ENCODE data around the gene GLT1D1.

GLT1D1 gene

GRCh38 chr12:128856035-128856790 is 2.9 kb downstream of the GLT1D1 start:
- FAIRE-seq: no peak

DNA sequence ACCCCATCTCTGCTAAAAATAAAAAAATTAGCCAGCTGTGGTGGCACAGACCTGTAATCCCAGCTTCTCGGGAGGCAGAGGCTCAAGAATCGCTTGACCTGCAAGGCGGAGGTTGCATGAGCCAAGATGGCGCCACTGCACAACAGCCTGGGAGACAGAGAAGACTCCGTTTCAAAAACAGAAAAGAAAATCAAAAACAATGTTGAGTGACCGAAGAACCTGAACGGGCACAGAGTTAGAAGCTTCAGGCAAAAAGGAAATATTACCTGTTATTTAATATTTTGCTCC is 3.5 kb downstream of the GLT1D1 start:
- FAIRE-seq: no peak

GRCh38 chr12:128857133-128857763 is 4.0 kb downstream of the GLT1D1 start:
- no peak for FAIRE-seq

DNA sequence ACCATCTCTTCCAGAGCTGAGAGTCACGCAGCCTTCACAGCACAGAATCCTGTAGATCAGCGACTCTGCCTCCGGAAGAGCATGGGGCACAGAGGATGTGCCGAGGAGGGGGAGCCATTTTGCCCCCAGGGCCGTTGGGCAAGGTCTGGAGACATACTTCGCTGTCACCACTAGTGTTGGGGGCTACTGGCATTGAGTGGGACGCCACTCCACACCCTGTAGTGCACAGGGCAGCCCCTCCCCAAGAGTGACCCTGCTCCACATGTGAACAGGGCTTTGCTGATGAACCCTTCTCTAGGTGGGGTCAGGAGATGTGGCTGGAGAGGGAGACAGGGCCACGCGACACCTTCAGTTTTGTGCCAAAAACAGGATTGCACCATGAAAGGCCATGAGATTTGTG is 6.0 kb downstream of the GLT1D1 start:
- FAIRE-seq: no peak

DNA sequence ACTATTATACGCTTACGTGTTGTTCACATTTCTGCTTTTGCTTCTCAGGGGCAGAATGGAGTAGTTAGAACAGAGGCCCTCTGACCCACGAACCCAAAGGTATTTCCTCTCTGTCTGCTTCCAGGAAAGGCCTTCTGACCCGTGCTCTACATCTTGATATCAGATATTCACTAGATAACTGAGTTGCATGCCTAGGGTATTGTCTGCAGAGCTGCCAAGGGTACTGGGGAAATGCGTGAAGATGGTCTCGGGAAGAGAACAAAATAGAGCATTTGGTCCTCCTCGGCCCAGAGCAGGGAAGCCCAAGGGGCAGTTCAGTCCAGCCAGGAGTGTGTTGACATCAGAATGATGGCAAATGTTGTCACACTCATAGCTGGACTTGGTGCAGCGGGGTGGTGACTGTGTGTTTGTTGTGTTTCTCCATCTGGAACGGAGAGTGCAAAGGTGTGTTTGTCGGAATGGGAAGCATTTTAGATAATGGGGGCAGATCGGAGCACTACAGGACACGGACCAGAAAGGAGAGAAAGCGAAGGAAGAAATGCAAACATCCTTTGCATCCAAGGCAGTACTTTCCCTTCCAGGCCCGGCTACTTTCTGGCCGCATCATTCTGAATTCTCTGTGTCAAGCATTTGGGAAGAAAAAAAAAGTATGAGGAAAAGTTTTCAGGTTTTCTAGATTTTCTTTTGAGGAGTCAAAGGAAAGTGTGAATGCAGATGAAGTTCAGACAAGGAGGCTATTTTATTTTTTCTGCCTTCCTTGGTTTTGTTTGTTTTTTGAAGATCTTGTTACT is 8.1 kb downstream of the GLT1D1 start:
- no peak for FAIRE-seq

DNA sequence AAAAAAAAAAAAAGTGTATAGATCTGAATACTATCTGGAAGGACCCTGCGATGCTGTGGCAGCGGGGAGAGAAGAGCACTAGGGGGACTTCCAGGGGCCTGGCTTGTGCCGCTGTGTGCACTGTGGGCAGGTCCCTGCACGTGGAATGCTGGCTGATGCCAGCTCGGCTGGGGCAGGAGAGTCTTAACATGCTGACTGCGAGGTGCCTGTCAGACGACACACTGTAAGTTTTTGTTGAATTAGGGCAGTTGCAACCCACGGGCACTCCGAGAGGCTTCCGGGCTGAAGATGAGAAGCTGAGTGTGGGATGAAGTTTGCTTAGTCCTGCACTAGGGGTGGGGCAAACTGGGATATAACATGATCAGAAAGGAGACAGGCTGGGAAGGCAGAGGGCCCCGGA is 10.7 kb downstream of the GLT1D1 start:
- no peak for FAIRE-seq

DNA sequence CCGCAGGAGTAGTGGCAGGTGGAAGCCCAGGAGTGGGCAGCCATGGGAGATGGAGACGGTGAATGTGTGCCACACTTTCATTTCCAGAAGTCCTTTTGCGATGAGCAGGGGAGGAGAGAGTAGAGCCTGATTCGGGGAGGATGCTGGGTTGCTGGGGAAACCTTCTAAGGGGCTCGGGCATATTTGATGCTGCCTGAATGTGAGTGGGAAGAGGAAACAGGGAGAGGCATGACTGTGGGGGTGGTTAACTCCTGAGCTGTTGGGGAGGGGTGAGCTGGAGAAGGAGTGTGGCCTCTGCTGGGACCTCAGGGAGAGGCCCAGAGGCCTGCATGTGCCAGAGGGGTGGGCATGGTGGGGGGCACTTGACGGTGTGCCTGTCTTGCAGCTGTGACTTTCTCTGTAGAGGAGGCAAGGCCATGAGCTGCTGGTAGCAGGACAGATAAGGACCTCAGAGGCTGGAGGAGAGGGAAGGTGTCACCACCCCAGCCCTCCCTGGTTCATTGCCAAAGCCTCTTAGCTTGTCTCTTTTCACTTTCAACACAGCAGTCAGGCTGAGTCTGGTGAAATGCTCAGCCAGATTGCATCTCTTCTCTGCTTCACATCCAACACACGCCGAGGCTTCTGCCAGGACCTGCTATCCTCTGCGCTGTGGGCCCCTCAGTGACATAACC is 11.4 kb downstream of the GLT1D1 start:
- FAIRE-seq: no peak

GRCh38 chr12:128867466-128867865 is 14.2 kb downstream of the GLT1D1 start:
- FAIRE-seq: no peak

GRCh38 chr12:128871516-128871892 is 18.2 kb downstream of the GLT1D1 start:
- FAIRE-seq: no peak

- no peak for FAIRE-seq
These were observed 19.0 kb downstream of the GLT1D1 start for GRCh38 chr12:128872303-128872702.

- no peak for FAIRE-seq
These were observed 23.3 kb downstream of the GLT1D1 start for GRCh38 chr12:128876559-128876958.

- no peak for FAIRE-seq
These were observed 26.9 kb downstream of the GLT1D1 start for GRCh38 chr12:128879898-128880764.

DNA sequence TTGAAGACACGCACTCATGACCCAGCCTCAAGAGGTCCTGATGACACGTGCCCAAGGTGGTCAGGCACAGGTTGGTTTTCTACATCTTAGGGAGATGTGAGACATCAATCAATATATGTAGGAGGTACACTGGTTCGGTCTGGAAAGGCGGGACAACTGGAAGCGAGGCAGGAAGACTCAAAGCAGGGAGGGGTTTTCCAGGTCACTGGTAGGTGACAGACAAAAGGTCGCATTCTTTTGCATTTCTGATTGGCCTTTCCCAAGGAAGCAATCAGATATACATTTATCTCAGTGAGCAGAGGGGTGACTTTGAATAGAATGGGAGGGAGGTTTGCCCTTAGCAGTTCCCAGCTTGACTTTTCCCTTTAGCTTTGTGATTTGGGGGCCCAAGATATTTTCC is 38.6 kb downstream of the GLT1D1 start:
- no peak for FAIRE-seq

GRCh38 chr12:128903236-128903635 is 50.0 kb downstream of the GLT1D1 start:
- no peak for FAIRE-seq

GRCh38 chr12:128905003-128905544 is 51.8 kb downstream of the GLT1D1 start:
- no peak for FAIRE-seq

GRCh38 chr12:128906485-128907137 is 53.3 kb downstream of the GLT1D1 start:
- no peak for FAIRE-seq

DNA sequence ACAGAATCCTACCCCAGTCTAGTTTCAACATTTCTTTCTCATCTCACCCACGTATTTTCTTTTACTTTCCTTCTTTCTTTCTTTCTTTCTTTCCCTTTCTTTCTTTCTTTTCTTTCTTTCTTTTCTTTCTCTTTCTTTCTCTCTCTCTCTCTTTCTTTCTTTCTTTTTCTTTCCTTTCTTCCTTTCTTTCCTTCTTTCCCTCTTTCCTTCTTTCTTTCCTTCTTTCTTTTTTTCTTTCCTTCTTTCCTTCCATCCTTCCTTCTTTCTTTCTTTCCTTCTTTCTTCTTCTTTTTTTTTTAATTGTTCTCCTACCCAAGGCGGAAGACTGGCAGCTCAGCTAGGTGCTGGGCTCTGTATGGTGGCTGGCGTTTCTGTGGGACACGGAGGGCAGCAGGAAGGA is 55.0 kb downstream of the GLT1D1 start:
- FAIRE-seq: no peak

DNA sequence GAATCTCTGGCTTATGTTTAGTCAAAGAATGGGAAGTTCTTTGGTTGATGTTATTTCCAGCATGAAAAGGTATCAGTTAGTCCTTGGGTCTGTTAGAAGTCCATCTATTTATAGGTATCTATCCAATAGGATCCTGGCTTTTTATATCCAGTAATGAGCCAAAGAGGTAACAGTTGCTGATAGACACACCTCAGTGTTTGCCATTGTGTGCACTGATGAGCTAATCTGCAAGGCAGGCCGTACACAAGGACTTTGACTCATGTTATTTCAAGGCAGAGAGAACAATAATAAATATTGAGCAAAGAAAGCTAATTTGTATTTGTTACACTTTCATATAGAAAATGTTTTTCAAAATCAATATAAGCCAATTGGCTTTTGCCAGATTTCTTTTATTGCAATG is 56.4 kb downstream of the GLT1D1 start:
- no peak for FAIRE-seq

DNA sequence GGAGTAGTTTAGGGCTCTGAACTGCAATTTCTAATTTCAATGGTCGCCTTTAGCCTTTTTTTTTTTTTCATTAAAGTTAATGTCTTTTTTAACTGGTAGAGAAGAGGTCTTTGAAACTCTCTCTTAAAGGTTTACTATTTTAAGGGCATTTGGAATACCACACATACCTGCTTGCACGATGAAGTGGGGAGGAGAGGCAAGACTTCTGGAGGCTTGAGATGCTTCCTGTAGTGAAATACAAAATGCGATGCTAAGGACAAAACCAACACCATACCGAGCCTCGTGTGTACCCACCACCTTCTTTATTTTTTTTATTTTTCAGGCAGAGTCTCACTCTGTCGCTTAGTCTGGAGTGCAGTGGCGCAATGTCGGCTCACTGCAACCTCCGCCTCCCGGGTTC is 57.4 kb downstream of the GLT1D1 start:
- no peak for FAIRE-seq

DNA sequence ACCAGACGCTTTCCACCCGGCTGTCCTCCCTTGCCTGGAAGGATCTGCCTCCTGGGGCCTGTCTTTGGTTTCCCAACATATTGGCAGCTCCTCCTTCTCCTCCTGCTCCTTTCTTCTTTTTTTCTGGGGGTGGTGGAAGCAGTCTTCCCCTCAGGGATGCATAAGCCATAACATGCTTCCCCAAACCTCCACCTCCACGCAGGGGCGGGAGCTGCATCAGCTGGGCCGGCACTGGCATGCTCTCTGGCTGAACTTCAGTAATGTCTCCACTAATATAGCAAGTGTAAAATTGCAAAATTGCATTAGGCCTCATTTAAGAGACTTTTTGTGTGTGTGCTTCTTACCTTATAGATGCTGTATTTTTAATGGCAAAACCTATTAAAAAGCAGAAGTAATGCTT is 58.6 kb downstream of the GLT1D1 start:
- FAIRE-seq: no peak

DNA sequence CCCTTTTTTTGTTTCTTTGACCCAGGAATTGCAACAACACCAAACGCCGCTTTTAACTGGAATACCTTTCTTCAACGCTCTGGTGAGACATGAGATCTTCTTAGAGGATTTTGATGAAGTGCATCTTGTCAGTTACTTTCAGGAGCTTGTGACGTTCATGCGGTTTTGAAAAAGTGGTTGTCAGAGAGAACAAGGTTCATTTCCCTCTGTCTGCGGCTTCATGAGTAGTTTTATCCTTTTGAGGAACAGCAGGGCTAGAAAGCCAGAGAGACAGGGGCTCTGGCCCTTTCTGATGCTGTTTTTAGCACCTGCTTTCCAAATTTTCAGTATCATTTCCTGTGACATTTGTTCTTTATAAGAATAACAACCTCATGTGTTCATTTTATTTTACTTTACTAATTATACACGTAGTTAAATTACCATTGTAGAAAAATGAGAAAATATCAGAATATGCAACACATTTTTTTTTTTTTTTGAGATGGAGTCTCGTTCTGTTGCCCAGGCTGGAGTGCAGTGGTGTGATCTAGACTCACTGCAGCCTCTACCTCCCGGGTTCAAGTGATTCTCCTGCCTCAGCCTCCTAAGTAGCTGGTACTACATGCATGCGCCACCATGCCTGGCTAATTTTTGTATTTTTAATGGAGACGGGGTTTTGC is 61.8 kb downstream of the GLT1D1 start:
- FAIRE-seq: no peak
